Measurements from ENCODE around the gene POLDIP2.

The POLDIP2 gene

GRCh38 chr17:28368306-28368831 lies 11.0 kb upstream of the POLDIP2 start:
- Histone ChIP-seq H3K4me2 (ENCODE audit: low read depth, low read length, poor library complexity, severe bottlenecking) (no peak overlapping the region), H3K27ac (ENCODE audit: low read depth, low read length) (no peak overlapping the region), H4K20me1 (ENCODE audit: low read depth, low read length) (no peaks in the 10 kb centered on the region), H3F3A (ENCODE audit: insufficient read depth) (peaks cover 14% of the 10 kb centered on the region), H3K9me3 (ENCODE audit: insufficient read depth, low read length) (no peaks in the 10 kb centered on the region), H2AFZ (ENCODE audit: low read depth, low read length, severe bottlenecking) (no peak overlapping the region), H3K4me3 (ENCODE audit: insufficient read depth, low read length, poor library complexity, severe bottlenecking) (no peak overlapping the region), H3K9ac (ENCODE audit: low read length) (no peak overlapping the region), H3K36me3 (ENCODE audit: low read length) (no peaks in the 10 kb centered on the region), H3K27me3 (ENCODE audit: low read length) (no peaks in the 10 kb centered on the region), H3K9me2 (replicated peaks; ENCODE audit: insufficient read depth, low read length) (no peaks in the 10 kb centered on the region), H3K79me2 (ENCODE audit: insufficient read depth, low read length) (no peaks in the 10 kb centered on the region)
- no peak for TF ChIP-seq EZH2phosphoT487 (conservative IDR thresholded peaks at IDR 0.05; ENCODE audit: low read length)
- no peak for TF ChIP-seq CTCF (IDR thresholded peaks at IDR 0.05; ENCODE audit: insufficient read depth, low read length, poor library complexity, severe bottlenecking)

- Histone ChIP-seq H3K36me3 (ENCODE audit: low read length) (no peaks in the 10 kb centered on the region), H3K4me2 (ENCODE audit: low read depth, low read length, poor library complexity, severe bottlenecking) (no peak overlapping the region), H3K9me2 (replicated peaks; ENCODE audit: insufficient read depth, low read length) (no peaks in the 10 kb centered on the region), H3F3A (ENCODE audit: insufficient read depth) (peaks cover 14% of the 10 kb centered on the region), H3K9ac (ENCODE audit: low read length) (no peak overlapping the region), H3K27me3 (ENCODE audit: low read length) (no peaks in the 10 kb centered on the region), H3K9me3 (ENCODE audit: insufficient read depth, low read length) (no peaks in the 10 kb centered on the region), H2AFZ (ENCODE audit: low read depth, low read length, severe bottlenecking) (no peak overlapping the region), H3K4me3 (ENCODE audit: insufficient read depth, low read length, poor library complexity, severe bottlenecking) (no peak overlapping the region), H3K79me2 (ENCODE audit: insufficient read depth, low read length) (no peaks in the 10 kb centered on the region), H4K20me1 (ENCODE audit: low read depth, low read length) (no peaks in the 10 kb centered on the region), H3K27ac (ENCODE audit: low read depth, low read length) (no peak overlapping the region)
- no peak for TF ChIP-seq EZH2phosphoT487 (conservative IDR thresholded peaks at IDR 0.05; ENCODE audit: low read length)
- no peak for TF ChIP-seq CTCF (IDR thresholded peaks at IDR 0.05; ENCODE audit: insufficient read depth, low read length, poor library complexity, severe bottlenecking)
Measured at GRCh38 chr17:28367641-28368305, 10.4 kb upstream of the POLDIP2 start.

GRCh38 chr17:28366605-28367004 lies 9.3 kb upstream of the POLDIP2 start:
- no peaks in the 10 kb centered on the region for H3K27me3 ChIP-seq (ENCODE audit: low read length)
- TF ChIP-seq EZH2phosphoT487 (conservative IDR thresholded peaks at IDR 0.05; ENCODE audit: low read length) (no peak), CTCF (IDR thresholded peaks at IDR 0.05; ENCODE audit: insufficient read depth, low read length, poor library complexity, severe bottlenecking) (no peak)
- H3K4me3 ChIP-seq (ENCODE audit: insufficient read depth, low read length, poor library complexity, severe bottlenecking) = no peak overlapping the region
- H3K9ac ChIP-seq (ENCODE audit: low read length) = no peak overlapping the region
- H3F3A ChIP-seq (ENCODE audit: insufficient read depth) = peaks cover 11% of the 10 kb centered on the region
- no peaks in the 10 kb centered on the region for H3K9me2 ChIP-seq (replicated peaks; ENCODE audit: insufficient read depth, low read length)
- no peaks in the 10 kb centered on the region for H3K79me2 ChIP-seq (ENCODE audit: insufficient read depth, low read length)
- no peak overlapping the region for H2AFZ ChIP-seq (ENCODE audit: low read depth, low read length, severe bottlenecking)
- H4K20me1 ChIP-seq (ENCODE audit: low read depth, low read length) = no peaks in the 10 kb centered on the region
- no peak overlapping the region for H3K27ac ChIP-seq (ENCODE audit: low read depth, low read length)
- H3K4me2 ChIP-seq (ENCODE audit: low read depth, low read length, poor library complexity, severe bottlenecking) = no peak overlapping the region
- H3K9me3 ChIP-seq (ENCODE audit: insufficient read depth, low read length) = no peaks in the 10 kb centered on the region
- no peaks in the 10 kb centered on the region for H3K36me3 ChIP-seq (ENCODE audit: low read length)
